HS-27A (cell line): ENCODE results near the gene ITGB2.
A peak's percentile ranks its signal among the peaks of the same experiment; 100 is the strongest.

Experiments used
- DNase-seq: peaks from one replicate; pipeline ENCODE4 v3.0.0-alpha.2; 2012; ENCODE audit warnings: low read depth, missing footprints

ITGB2 gene

DNA sequence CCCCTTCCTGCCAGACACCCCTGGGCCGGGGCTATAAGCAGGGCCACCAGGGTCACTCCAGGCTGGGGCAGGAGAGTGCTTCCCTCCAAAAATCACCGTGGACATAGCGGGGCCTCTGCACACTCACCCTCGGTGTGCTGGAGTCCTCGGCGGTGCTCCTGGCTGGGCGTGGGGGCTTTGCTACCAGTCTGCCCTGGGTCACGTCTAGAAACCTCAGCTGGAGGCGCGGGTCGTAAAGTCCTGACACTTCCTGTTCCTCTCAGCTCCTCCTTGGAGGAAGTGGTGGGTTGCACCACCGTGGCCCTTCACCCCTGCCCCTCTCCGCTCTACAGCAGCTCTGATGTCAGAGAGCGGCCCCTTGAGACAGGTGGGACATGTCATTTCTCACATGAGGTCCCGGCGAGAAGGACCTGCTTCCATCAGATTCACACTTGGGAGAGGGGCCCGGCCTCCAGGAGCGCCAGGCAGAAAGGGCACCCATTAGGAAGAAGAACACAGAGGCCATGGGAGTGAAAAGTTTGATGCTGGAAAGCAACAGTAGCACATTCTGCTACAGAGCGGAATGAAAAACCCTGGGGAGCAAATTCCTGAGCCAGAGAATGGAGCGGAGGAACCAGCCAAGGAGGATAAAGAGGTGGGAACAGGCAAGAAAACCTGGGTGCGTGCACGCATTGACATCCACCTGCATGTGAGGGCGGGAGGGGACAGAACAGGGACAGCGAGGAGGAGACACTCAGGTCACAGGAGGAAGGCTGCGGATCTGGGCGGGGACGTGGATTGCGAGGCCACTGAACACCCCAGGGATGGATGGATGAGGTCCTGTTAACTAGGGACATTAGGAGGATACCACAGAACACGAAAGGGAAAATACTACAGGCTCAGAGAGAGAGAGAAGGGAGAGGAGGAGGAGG, at the start of gene ITGB2:
ITGB2 (minus strand) TSS at position 206 of the 911 bp plus-strand sequence. CDS start 10,117 bp downstream, outside the sequence.
- no peak for DNase-seq

DNA sequence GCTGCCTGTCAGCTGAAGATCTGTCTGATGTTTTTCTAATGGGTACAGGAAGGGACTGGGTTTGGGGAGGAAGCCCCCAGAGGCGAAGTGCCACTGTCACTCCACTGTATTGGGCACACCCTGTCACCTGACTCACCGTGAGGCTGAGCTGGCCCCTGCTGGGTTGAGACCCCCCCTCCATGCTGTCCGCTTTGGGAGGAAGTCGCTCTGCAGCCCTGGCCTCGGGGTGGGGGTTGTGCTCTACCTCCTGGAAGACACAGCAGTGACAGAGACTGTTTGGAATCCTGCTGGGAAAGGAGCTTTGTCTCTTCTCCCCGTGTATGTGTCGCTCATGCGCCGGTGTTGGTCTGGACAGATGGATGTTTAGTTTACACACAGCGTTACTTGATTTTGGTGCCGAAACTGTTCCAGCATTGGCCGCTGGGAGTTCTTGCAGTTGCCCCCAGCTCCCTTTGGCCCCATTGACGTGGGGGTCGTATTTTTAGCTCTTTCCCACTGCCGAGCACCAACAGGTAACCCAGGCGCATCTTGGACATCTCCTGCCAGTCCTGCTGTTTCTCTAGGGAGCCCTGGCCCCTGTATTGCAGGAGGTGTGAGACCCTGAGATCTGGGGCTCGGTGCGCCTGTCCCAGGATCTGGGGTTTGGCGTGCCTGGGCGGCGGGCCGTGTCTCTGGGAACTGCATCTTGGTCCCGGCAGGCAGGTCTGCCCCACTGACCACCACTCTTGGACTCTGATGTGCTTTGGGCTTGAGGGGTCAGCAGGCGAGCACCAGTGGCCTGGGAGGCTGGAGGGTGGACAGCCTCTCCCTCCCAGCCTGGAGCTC, 49.4 kb upstream of the ITGB2 start:
- DNase-seq = no peak

DNA sequence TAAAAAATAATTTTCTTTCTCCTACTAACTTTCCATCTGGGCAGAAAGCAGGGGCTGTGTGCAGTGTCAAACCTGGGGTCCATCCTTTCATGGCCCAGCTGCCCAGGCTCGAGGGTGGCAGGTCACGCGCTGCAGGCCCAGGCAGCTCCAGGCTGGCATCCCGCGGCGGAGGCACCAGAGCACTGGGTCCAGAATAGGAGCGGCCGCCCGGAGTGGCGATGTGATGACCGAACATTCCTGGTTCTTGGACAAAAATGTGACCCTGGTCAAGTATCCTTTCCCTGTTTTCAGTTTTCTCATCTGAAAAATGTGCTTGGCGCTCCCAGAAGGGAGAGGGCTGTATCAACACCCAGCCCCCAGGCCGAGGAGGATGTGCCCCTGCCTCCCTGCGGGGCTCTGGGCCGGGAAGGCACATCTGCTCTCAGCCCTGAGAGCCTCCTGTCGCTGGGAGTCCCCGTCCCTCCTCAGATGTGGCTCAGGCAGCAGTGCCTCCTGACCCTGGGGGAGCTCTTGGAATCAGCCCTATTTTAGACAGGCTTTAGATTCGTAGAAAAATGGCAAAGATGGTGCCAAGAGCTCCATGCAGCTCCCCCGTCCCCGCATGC, 48.5 kb upstream of the ITGB2 start:
- DNase-seq = no peak

DNA sequence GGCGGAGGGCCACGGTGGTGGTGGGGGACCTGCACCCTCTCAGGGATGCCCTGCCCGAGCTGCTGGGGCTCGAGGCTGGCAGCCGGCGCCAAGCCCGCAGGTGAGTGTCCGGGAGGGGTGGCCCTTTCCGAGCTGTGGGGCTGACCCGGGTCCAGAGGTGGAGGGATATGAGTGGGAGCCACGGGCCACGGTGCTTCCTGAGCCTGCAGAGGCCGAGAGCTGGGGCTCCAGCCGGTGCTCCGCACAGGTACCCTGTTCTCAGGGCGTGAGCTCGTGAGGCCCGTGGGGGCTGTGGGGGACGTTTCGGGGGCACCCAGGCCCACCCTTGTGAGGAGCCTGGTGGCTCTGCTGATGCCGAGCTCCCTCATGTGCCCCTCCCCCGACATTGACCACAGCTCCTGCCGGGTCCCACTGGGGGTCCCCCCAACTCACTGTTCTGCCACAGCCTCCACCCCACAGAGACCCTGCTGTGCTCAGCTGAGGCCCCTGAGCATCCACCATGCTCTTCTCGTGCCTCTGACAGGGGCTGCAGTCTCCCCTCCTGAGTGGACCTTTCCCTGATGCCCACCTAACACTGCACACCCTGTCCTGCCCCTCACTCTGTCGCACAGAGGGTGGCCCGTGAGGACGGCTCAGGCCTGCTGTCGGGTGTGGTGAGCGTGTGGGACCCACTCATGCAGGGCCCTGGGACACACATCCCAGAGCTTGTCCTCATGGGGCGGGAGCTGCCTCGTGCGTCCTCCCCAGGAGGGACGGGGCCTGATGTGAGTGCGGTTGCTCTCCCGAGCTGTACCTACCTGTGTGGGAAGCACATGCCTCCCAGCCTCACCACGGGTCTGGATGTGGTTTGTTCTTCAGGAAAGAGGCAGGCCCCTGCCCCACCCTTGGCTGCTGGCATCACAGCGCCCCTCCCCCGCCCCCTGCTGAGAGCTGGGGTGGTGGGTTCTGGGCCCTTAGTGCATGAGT, 46.7 kb upstream of the ITGB2 start:
- DNase-seq = no peak

DNA sequence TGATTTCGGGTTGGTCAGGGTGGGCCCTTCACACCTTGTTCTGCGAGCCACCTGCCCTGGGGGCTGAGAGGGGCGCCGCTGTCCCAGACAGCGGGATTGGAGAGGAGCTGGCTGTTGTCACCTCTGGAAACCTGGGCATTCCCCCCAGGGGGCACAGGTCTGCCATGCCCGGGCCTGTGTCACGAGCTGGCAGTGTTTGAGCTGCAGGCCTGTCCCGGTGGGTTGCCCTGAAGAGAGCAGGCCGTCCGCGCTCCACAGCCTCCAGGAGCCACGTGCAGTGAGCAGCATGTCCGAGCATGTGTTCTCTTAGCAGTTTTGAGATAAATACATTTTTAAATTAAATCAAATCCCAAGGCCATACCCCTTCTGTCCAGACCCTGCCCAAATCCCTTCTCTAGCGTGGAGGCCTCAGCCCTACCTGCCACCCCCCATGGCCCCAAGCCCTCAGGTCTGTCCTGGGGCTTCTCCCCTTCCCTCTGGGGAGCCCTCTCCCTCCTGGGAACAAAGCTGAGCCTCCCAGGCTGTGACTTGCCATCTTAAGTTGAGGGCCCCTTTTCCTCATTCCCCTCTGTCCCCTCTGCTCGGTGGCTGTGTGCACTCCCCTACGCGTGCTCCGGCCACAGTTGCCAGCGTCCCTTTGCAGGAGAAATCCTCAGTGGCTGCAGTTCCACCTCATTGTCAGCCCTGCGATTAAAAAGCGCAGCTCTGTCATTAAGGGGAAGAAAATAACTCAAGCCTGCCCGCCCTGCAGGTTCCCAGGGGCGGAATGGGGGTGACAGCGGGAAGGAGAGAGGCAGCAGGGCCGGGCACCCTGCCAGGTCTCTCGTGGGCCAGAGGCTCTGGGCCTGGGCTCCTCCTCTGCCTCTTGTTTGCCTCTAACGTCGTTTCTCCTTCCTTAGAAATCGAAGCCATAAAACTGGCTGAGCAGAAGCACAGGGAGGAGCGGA, 45.7 kb upstream of the ITGB2 start:
- no peak for DNase-seq

DNA sequence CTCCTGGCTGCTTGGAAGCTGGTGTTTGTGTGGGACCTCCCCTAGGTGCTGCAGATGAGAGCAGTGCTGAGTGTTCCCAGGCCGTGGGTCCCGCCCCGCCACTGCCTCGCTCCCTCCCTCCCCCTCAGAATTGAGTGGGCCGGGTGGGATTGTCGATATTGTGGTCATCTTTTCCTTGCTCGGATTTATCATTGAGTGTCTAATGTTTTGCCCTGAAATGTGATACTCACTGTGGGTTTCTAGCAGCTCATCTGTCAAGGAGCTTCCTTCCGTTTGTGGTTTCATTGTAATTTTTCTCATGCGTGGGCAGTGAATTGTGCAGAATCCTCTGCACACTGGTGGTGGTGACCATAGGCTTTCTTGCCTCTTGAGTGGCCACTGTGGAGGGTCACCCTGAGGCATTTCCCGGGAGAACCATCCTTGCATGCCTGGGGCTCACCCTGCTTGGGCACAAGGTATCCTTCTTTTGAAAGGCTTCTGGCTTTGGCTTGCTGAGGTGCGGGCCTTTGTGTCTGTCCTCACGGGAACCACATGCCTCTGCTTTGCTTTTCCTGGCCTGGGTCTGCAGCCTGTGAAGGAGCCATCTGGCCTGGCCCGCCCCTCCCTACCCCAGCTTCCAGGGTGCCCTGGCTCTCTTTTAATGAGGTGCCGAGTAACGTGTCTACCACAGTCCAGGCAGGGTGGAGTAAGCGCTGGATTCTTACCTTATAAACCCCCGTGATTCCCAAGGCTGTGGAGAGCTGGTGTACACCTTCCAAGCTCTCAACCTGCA, 44.7 kb upstream of the ITGB2 start:
- DNase-seq = no peak

DNA sequence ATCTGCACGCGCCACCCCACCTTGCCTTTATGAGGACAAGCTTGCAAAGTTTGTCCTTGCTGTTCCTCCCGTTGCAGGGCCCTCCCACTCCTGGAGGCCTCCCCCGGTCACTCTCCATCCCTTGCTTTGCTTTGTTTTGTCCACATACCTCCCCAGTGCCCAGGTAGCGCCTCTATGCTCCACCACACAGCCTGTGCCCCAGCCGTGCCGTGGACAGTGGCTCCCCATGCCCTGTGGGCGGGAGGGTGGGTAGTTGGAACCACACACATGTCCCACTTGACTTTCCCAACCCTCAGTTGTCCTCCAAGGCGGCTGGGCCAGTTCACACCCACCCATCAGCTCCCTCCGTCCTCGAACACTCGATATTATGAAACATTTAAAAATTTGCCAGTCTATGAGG, 43.7 kb upstream of the ITGB2 start:
- DNase-seq = no peak

DNA sequence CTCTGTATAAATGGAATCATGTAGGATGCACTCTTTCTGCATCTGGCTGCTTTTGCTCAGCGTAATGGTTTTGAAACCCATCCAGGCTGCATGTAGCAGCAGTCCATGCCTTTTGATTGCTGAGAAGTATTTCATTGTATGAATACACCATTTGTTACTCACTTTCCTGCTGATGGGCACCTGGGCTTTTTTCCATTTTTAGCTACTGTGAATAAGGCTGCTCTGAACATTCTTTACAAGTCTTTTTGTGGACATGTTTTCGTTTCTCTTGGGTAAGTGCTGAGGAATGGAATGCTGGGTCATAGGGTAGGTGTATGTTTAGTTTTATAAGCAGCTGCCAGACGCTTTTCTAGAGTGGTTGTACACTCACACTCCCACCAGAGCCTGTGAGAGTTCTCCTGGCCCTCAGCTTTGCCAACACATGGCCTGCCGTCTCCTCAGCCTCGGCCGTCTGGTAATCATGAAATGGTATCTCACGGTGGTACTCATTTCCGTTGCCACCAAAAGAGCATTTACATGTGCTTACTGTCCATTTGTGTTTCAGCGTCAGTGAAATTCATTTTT, 41.8 kb upstream of the ITGB2 start:
- DNase-seq = peak; percentile 97

DNA sequence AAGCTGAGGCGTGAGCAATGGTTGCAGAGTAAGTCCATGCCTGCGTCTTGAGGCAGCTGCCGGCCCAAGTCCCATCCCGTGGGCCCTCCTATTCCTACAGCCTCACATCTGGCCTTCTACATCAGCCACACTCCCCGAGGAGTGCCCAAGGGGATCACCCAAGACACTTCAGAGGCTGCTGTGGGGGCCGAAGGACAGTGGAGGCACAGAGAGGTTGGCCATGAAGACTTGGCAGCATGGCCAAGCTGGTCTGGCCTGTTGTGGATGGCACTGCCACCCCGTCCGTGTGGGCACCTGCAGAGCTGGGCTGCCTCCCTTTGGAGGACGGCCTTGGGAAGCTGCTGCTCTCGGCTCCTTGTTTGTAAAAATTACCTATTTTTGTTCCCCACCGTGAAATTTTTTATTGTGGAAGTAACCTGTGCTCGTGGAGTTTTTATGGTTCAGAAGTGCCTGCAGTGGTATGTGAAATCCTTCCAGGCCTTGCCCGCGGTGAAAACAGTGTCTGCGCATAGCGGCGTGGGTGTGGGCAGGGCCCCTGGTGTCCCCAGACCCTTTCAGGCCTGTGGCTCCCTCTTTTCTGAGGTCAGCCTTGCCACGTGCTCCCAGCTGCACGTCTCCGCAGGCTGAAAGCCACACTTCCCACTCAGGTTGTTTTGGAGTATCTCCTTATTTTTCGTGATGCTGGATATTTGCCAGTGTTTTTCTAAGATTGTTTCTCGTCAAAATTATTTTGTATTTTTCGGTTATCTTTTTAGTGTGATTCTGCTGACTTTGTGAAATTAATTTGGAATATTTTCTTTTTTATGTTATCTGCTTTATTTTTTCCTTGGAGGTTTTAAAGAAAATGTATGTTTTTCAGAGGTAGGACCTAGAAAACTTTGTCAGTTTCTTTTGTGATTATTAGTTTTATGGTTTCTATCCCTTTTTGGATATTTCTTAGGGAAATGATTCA, 39.7 kb upstream of the ITGB2 start:
- DNase-seq = no peak

DNA sequence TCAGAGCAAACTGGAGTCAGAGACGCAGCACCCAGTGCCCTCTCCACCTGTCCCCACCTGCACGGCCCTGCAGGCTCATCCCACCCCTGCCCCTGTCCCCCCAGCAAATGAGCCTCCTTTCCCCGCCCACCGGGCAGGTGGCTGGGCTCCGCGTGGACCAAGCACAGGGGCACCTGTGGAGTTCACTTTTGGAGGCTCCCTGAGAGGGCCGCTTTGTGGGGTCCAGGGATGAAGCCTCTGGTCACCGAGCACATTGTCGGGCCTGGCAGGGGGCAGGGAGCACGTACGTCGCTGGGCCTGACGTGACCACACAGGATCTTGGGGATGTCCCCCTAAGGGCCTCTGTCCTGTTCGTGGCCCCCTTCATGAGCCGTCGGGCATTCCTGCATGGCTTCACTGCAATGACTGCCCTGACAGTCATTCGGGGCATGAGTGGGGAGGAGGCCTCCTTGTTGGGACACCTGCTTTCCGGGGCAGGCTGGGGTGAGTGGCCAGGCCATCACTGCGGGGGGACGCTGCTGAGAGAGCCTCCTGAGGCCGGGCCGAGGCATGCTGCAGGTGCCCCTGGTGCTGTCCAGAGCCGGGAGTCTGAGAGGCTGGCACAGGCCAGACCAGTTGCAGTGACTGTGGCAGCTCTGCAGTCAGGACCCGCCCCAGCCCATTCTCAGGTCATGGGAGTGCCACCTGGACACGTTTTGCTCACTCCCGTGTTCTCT, 38.8 kb upstream of the ITGB2 start:
- DNase-seq = no peak

DNA sequence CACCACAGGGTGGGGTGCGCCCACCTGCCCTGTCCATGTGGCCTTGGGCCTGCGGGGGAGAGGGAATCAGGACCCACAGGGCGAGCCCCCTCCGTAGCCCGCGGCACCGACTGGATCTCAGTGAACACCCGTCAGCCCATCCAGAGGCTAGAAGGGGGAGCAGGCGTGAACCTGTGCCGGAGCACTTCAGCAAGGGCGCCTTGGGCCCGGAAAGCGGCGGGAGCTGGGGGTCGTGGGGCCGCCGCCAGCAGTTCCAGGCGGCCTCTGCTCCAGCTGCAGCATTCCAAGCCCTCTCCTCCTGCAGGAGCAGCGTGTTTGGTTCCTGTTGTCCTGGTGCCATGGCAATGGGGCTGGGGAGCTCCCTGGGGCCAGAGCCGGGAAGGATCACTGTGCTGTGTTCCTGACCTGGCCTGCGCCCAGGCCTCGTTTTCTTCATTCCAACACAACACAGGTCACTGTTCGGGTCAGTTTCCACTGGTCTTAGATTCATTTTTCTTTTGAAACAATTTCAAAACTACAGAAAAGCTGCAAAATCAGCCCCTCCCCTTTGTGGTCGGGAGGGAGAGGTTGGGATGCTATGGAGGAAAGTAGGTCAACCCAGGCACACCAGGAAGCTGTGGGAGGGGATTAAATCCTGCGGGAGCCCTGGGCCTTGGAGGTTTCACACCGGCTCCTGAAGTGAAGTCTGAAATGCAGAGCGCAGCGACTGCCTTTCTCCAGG, 37.9 kb upstream of the ITGB2 start:
- no peak for DNase-seq

DNA sequence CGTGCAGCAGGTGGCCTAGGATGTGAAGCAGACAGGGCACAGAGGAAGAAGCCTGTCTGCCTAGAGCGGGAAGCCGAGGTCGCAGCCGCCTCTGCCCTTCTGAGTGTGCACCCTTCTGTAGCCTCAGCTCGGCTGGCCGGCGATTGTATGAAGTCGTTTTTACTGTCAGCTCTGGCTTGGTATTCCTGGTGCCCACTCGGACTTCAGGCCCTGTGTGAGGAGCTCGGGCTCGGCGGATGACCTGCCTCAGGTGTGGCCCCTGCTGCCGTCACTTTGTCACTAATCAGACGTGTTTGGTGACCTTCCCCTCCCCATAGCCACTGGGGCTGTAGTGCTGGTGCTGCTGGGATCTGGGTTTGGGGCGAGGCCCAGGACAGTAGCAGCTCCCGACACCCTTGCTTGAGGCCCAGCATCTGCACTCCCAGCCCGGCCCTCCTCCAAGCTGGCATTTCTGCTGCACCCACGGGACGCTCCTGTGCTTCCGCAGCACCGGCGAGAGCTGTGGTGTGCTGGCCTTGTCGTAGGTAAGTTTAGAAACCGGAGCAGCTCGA, 37.3 kb upstream of the ITGB2 start:
- no peak for DNase-seq

DNA sequence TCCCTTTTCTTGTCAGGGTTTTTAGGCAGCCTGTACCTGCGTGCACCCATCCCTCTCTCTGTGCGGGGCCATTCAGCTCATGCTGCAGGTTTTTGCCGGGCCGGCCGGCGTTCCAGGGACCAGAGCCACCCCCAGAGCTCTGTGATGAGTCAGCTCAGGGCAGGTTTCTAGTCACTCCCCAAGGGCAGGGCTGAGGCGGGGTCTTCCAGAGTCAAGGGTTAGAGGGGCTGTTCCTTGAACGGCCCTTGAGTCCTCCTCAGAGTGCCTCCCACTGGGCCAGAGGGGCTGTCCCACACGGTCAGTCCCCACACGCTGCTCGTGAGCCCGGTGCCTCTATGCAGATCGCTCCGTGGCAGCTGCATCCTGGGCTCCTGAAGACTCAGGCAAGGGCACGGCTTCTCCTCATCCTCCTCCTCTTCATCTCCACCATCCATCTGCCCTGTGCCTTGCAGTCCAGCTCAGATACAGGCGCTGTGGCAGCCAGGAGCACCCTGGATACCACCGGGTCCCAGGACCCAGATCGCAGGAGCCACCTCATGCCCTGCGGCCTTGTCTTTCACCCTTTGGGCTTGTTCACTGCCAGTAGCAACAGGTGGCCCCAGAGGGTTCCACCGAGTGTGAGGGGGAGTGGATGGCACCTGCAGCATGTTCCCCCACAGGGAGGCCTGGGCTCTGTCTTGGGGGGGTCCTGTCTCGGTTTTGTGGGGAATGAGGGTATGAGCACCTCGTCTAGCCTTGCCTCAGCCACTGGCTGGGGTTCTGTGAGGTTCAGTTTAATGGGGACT, 36.5 kb upstream of the ITGB2 start:
- no peak for DNase-seq

DNA sequence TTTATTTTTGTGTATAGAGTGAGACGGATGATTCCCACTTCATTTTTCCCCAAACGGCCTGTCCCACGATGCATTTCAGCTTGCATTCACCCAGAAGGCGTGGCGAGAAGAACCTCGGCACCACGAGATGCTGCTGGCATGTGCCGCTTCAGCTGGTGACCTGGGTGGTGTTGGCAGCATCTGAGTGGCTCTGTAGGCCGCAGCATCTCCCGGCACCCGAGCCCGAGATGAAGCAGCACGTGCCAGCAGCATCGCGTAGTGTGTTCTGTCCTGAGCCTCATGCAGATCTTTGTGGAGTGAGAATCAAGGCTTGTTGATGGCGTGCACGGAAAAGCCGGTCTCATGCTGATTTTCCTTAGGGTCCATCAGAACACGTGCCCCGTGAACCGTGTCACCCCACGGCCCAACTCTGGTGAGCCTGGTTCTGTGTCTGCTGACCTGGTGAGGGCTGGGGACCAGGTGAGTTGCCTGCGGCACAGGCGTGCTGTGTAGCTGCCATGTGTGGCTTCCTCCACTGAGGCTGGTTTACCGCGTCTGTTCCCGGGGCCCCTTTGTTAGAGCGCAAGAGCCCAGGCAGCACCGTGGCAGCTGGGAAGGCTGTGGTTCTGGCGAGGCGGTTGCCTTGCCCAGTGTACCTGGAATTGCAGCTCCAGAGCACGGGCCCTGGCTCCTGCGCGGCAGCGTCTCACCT, 35.8 kb upstream of the ITGB2 start:
- DNase-seq = no peak

DNA sequence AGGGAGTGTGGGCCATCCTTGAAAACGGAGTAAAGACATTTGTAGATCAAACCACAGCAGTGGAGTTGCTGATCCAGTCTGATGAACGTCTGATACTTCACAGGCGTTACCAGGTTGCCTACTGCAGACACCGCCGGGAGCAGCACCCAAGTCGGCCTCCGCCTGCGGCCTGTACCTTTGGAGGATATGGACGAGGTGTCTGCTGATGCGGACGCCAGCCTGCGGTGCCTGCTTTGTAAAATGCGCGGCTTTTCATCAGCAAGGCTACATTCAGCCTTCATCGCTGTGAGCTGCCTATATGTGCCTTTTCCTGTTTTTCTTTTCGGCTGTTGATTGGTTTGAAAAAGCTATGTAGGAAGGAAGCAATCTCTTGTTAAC, 35.1 kb upstream of the ITGB2 start:
- no peak for DNase-seq
